Panc1 (cell line): ENCODE results near the gene INPP4B. TPM values are rescaled to one million over a fixed set of nuclear protein-coding genes. Genes with fewer than 3 reads are reported as not detected.

ENCODE experiments used
- ATAC-seq: fragments of 200-7000 bp; cut with Tn5 transposase; 2 replicates; pipeline ENCODE4 v1.9.1; 2020; ENCODE audit warnings: mild to moderate bottlenecking, moderate library complexity
- BruUV-seq: library from RNA; stranded (reverse); fragments of 400-500 nt; replicated peaks from 2 replicates; lab custom pipeline; 2021; lab: Mats Ljungman, UMichigan
- CTCF ChIA-PET: fragments of 300-600 bp; sonication (Branson Sonifier 250); formaldehyde crosslinking; loops from one replicate; lab custom pipeline; 2022; ENCODE audit warnings: antibody characterized with exemption; lab: Charles Lee
- POLR2A ChIA-PET: fragments of 300-600 bp; sonication (Branson Sonifier 250); formaldehyde crosslinking; loops from one replicate; lab custom pipeline; 2022; ENCODE audit warnings: antibody characterized with exemption; lab: Charles Lee
- DNase-seq: peaks from one replicate; pipeline ENCODE4 v3.0.0-alpha.2; 2010; ENCODE audit warnings: low read depth, low spot score
- H3K27ac ChIP-seq: 2 replicates; pipeline ENCODE4 v1.5.1; 2011; ENCODE audit warnings: mild to moderate bottlenecking, low read length, inconsistent platforms
- H3K27me3 ChIP-seq: fragments of 200-500 bp; sonication (Bioruptor generic); 2 replicates; pipeline ENCODE4 v1.6.0; 2014; ENCODE audit warnings: low read length, inconsistent platforms; ENCODE audit not compliant: control insufficient read depth, insufficient read depth
- H3K36me3 ChIP-seq: fragments of 200-500 bp; sonication (Bioruptor generic); 2 replicates; pipeline ENCODE4 v1.5.1; 2014; ENCODE audit warnings: inconsistent platforms, mild to moderate bottlenecking, low read length, moderate library complexity; ENCODE audit not compliant: control insufficient read depth, insufficient read depth
- H3K4me1 ChIP-seq: 2 replicates; pipeline ENCODE4 v1.5.1; 2011; ENCODE audit warnings: inconsistent platforms, mild to moderate bottlenecking, low read length, moderate library complexity; ENCODE audit not compliant: control insufficient read depth, insufficient read depth
- H3K4me3 ChIP-seq, 2 experiments: 2 replicates each; pipeline ENCODE4 v1.5.1; 2011 to 2012; ENCODE audit warnings: low read depth in 2 of 2, low read length in 2 of 2, mild to moderate bottlenecking in 2 of 2, inconsistent platforms in 1 of 2, moderate library complexity in 1 of 2
- H3K9me3 ChIP-seq: fragments of 200-500 bp; sonication (Bioruptor generic); 2 replicates; pipeline ENCODE4 v1.5.1; 2014; ENCODE audit warnings: low read depth, mild to moderate bottlenecking, inconsistent platforms, low read length, moderate library complexity; ENCODE audit not compliant: control insufficient read depth, insufficient read depth
- POLR2AphosphoS5 ChIP-seq: IDR thresholded peaks from 2 replicates; pipeline ENCODE4 v1.6.1; 2012; ENCODE audit warnings: mild to moderate bottlenecking, low read depth, low read length, moderate library complexity
- SIN3A ChIP-seq: IDR thresholded peaks from 2 replicates; pipeline ENCODE4 v1.6.1; 2012; ENCODE audit warnings: low read depth, mild to moderate bottlenecking, low read length, moderate library complexity, borderline replicate concordance; ENCODE audit not compliant: insufficient read depth
- TCF7L2 ChIP-seq: IDR thresholded peaks from 2 replicates; pipeline ENCODE4 v1.6.1; 2011; ENCODE audit warnings: mild to moderate bottlenecking, low read depth, low read length, inconsistent platforms
- in situ Hi-C: cut with HindIII; loops from 2 replicates; pipeline ENCODE4 v1.10.0; 2016; ENCODE audit warnings: low sequenced_read_pairs, low pct_unique_long_range_greater_than_20kb
- intact Hi-C: fragments of 100-400 bp; cut with micrococcal nuclease; formaldehyde crosslinking; loops from one replicate; pipeline ENCODE4 v1.10.0; 2022; ENCODE audit not compliant: unreplicated experiment
- total RNA-seq: library from RNA; stranded (reverse); gene quantifications from one replicate; pipeline ENCODE4 v1.2.1, GENCODE V29; 2021; ENCODE audit not compliant: unreplicated experiment
- TF ChIP-seq, protein P1 (sequence below): fragments of 450-650 bp; IDR thresholded peaks from 2 replicates; pipeline ENCODE4 v1.5.1; 2017; ENCODE audit warnings: mild to moderate bottlenecking
- TF ChIP-seq, protein P2 (sequence below), 2 experiments: IDR thresholded peaks; 2 replicates each; pipeline ENCODE4 v1.6.1; 2011 to 2012; ENCODE audit warnings: low read depth in 2 of 2, control low read depth in 1 of 2, low read length in 1 of 2, mild to moderate bottlenecking in 1 of 2, moderate library complexity in 1 of 2; ENCODE audit not compliant: insufficient read depth in 1 of 2

The INPP4B gene
- total RNA-seq, 1 experiment from 2014 or later = 4.5 TPM

DNA sequence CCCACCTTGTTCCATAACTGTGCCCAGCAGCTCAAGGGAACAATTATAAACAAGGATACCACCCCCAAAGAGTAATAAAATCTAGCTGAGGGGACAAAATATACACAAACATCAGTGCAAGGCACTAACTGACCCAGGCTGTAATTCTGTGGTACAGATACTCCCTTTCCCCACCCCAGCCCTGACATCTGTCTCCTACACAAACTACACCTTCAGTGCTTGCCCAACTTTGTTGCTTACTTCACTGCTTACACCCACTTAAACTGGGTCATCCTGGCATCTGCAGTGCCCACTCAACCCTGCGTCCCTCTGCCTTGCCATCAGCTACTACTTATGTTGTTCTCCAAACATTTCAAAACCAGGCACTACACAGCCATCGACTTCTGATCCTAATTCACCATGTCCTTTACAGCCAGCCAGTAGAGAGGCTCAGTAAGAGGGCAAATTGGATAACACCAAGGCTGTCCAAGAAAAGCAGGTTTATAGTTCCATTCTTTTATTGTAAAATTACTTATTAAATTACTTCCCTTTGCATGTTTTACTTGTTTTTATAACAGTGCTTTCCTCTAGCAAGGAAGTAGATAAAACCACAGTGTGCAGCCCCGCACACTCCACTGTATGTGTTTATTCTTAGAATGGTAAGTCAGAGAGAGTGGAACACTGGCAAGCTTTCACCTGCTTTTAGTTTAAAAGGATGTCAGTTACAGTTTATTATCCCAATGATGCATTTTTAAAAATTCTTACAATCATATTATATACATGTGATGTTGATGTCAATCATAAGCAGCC, 149.6 kb downstream of the INPP4B start:
- ATAC-seq (no peak), DNase-seq (no peak)
- TF ChIP-seq TCF7L2 = no peak
- TF ChIP-seq, protein P1, sequence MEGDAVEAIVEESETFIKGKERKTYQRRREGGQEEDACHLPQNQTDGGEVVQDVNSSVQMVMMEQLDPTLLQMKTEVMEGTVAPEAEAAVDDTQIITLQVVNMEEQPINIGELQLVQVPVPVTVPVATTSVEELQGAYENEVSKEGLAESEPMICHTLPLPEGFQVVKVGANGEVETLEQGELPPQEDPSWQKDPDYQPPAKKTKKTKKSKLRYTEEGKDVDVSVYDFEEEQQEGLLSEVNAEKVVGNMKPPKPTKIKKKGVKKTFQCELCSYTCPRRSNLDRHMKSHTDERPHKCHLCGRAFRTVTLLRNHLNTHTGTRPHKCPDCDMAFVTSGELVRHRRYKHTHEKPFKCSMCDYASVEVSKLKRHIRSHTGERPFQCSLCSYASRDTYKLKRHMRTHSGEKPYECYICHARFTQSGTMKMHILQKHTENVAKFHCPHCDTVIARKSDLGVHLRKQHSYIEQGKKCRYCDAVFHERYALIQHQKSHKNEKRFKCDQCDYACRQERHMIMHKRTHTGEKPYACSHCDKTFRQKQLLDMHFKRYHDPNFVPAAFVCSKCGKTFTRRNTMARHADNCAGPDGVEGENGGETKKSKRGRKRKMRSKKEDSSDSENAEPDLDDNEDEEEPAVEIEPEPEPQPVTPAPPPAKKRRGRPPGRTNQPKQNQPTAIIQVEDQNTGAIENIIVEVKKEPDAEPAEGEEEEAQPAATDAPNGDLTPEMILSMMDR = no peak
- ChIA-PET POLR2A (no interaction called here), CTCF (no interaction called here)
- Histone ChIP-seq H3K9me3 (no peaks in the 10 kb centered on the region), H3K36me3 (no peaks in the 10 kb centered on the region), H3K4me3 (no peak overlapping the region), H3K4me1 (no peaks in the 10 kb centered on the region), H3K27ac (peak overlapping the region; percentile 12; the same call in 1 of the 2 replicates), H3K27me3 (no peaks in the 10 kb centered on the region)
- no TSS peak for BruUV-seq
- in situ Hi-C loops = no loop called here
- intact Hi-C loops = no loop called here

DNA sequence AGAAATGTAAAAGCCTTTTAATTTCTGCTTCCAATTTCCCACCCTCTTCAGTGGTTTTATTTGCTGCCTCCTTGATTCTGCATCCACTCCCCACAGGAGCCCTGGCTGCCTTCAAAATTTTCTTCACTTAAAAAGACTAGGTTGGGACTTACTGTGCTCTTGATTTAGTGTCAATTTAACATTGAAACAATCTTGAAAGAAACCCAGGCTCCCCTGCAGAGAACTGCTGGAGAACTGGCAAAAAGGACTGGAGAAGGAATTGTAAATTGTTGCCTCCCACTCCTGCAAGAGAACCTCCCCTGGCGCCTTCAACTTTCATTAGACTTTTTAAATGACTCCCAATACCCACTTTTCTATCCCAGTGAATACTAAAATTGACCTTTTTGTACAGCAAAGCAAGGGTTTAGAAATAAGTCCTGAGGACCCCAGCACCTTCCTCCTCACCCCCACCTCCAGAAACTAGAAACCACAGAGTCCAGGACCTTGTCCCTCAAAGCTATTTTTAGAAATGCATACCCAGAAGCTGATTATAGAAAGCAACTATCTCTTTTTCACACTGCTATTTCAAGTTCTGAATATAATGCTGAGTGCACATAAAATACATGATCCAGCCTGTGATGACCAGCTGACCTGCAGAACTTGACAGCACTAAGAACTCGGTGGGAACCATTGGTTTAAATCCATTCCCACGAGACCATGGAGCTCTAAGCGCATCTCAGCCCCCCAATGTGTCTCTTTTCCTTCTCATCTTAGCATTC, 155.5 kb downstream of the INPP4B start:
- CTCF ChIA-PET = no interaction called here
- BruUV-seq = no TSS peak
- ATAC-seq = no peak

More for the DNA sequence above, 155.5 kb downstream of the INPP4B start:
- in situ Hi-C loops (no loop called here), intact Hi-C loops (no loop called here)
- DNase-seq = no peak
- TF ChIP-seq, protein P1 = no peak
- no peak for TF ChIP-seq SIN3A
- TF ChIP-seq POLR2AphosphoS5 = no peak
- TF ChIP-seq TCF7L2 = no peak
- TF ChIP-seq, protein P2, sequence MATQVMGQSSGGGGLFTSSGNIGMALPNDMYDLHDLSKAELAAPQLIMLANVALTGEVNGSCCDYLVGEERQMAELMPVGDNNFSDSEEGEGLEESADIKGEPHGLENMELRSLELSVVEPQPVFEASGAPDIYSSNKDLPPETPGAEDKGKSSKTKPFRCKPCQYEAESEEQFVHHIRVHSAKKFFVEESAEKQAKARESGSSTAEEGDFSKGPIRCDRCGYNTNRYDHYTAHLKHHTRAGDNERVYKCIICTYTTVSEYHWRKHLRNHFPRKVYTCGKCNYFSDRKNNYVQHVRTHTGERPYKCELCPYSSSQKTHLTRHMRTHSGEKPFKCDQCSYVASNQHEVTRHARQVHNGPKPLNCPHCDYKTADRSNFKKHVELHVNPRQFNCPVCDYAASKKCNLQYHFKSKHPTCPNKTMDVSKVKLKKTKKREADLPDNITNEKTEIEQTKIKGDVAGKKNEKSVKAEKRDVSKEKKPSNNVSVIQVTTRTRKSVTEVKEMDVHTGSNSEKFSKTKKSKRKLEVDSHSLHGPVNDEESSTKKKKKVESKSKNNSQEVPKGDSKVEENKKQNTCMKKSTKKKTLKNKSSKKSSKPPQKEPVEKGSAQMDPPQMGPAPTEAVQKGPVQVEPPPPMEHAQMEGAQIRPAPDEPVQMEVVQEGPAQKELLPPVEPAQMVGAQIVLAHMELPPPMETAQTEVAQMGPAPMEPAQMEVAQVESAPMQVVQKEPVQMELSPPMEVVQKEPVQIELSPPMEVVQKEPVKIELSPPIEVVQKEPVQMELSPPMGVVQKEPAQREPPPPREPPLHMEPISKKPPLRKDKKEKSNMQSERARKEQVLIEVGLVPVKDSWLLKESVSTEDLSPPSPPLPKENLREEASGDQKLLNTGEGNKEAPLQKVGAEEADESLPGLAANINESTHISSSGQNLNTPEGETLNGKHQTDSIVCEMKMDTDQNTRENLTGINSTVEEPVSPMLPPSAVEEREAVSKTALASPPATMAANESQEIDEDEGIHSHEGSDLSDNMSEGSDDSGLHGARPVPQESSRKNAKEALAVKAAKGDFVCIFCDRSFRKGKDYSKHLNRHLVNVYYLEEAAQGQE (IDR thresholded peaks at IDR 0.05; ENCODE audit: insufficient read depth in 1 of 2, low read depth in 2 of 2, low read length in 1 of 2) = no peak
- Histone ChIP-seq H3K9me3 (no peaks in the 10 kb centered on the region), H3K4me3 (no peak overlapping the region), H3K36me3 (no peaks in the 10 kb centered on the region), H3K4me1 (no peaks in the 10 kb centered on the region), H3K27me3 (no peaks in the 10 kb centered on the region), H3K27ac (no peak overlapping the region)
- POLR2A ChIA-PET = no interaction called here
